SKM-1 (cell line): ENCODE measurements around the gene BRMS1L.
"Not testable (repeated sequence)": the region's sequence is repeated elsewhere in the genome, so short reads cannot be mapped to it uniquely, and the experiment has no call there.

ENCODE experiments used
- DNase-seq: peaks from one replicate; lab custom pipeline; 2025; ENCODE audit not compliant: unreplicated experiment; lab: John Stamatoyannopoulos, UW

BRMS1L gene

GRCh38 chr14:35821564-35822411, 4.3 kb upstream of the BRMS1L start:
- DNase-seq = no peak

- DNase-seq = no peak
Measured at GRCh38 chr14:35822501-35822900, 3.6 kb upstream of the BRMS1L start.

GRCh38 chr14:35824446-35825165, 1.5 kb upstream of the BRMS1L start:
- DNase-seq = not testable (repeated sequence)

GRCh38 chr14:35825968-35826217, 245 bp upstream of the BRMS1L start:
- no peak for DNase-seq

GRCh38 chr14:35826952-35827416, 846 bp downstream of the BRMS1L start:
- no peak for DNase-seq

GRCh38 chr14:35827678-35828472, 1.7 kb downstream of the BRMS1L start:
- DNase-seq = no peak

- DNase-seq = no peak
Measured at GRCh38 chr14:35829449-35829848, 3.3 kb downstream of the BRMS1L start.

GRCh38 chr14:35835208-35835982, 9.3 kb downstream of the BRMS1L start:
- DNase-seq = no peak

- not testable (repeated sequence) for DNase-seq
Measured at GRCh38 chr14:35841704-35842103, 15.6 kb downstream of the BRMS1L start.

- not testable (repeated sequence) for DNase-seq
Measured at GRCh38 chr14:35842245-35842644, 16.1 kb downstream of the BRMS1L start.

- DNase-seq = no peak
Measured at GRCh38 chr14:35844494-35844893, 18.4 kb downstream of the BRMS1L start.

GRCh38 chr14:35847636-35848035, 21.5 kb downstream of the BRMS1L start:
- no peak for DNase-seq

GRCh38 chr14:35849122-35849521, 23.0 kb downstream of the BRMS1L start:
- no peak for DNase-seq

GRCh38 chr14:35851823-35852222, 25.7 kb downstream of the BRMS1L start:
- no peak for DNase-seq

- no peak for DNase-seq
Measured at GRCh38 chr14:35853225-35853624, 27.1 kb downstream of the BRMS1L start.

GRCh38 chr14:35854696-35855270, 28.6 kb downstream of the BRMS1L start:
- no peak for DNase-seq

GRCh38 chr14:35855876-35856481, 29.8 kb downstream of the BRMS1L start:
- no peak for DNase-seq

- no peak for DNase-seq
Measured at GRCh38 chr14:35858521-35859209, 32.5 kb downstream of the BRMS1L start.

- DNase-seq = no peak
Measured at GRCh38 chr14:35861204-35861868, 35.2 kb downstream of the BRMS1L start.
